ENCODE results near the gene AK3. TPM values are rescaled to one million over a fixed set of nuclear protein-coding genes. Genes with fewer than 3 reads are reported as not detected.
A peak's percentile ranks its signal among the peaks of the same experiment; 100 is the strongest.

The AK3 gene
- total and polyA plus RNA-seq, 9 of the 15 experiments (the other 6 are each of a cell fraction or from before 2014, with no cell fraction given): 12.2 to 78.6 (median 41.8) TPM

DNA sequence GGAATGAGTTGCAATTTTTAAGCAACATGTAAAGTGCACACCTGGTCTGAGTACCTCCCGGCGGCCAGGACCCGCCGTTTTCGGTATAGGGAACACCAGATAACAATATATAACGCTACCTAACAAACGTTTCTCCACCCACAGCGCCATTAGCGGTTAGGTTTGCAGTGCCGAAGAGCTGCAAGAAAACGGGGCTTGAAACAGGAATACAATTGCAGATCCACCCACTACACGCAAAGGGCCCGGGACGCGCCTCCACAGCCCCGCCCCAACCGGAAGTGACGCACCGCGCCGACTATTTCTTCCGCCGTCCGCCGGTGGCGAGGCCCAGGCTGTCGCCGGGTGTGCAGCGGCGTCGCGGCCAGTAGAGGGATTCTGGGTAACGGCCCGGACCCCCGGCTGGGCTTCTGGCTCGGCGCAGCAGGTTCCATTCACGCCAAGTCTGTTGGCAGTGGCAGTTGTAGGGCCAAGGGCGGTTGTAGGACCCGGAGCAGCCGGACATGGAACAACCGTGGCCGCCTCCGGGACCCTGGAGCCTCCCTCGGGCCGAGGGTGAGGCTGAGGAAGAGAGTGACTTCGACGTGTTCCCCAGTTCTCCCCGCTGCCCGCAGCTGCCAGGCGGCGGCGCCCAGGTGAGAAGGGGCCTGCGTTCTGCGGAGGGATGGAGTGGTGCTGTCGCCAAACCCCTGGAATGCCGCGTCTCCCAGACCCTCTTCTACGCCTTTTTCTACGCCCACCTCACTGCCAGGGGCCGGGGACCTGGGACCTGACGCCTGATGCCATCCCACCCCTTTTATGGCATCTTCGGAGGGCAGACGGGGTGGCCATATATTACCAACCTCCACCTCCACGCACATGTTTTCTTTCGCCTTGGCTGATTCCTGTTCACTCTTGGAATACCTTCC, 61.5 kb downstream of the AK3 start, which contains the start of gene CDC37L1 (continued):
- TF ChIP-seq MAZ (CRISPR knock-in tag; conservative IDR thresholded peaks at IDR 0.05 in 1 of 2, IDR thresholded peaks at IDR 0.05 in 1 of 2) (peak; percentile 44 to 76; a peak in 3 of 4 replicates), MTA1 (IDR thresholded peaks at IDR 0.05; ENCODE audit: borderline replicate concordance) (0 out of 2 replicates have a peak, but pooled peaks have one; percentile 32), EZH2 (IDR thresholded peaks at IDR 0.05; ENCODE audit: borderline replicate concordance, low read depth, low read length) (no peak), BHLHE40 (IDR thresholded peaks at IDR 0.05; ENCODE audit: low read length) (0 out of 2 replicates have a peak, but pooled peaks have one; percentile 4), LEF1 (IDR thresholded peaks at IDR 0.05) (no peak; the same call in 1 of the 2 replicates), ZNF584 (CRISPR knock-in tag; IDR thresholded peaks at IDR 0.05; ENCODE audit: low read depth) (no peak), PHB (CRISPR knock-in tag; IDR thresholded peaks at IDR 0.05) (no peak), KLF16 (IDR thresholded peaks at IDR 0.05) (no peak), DPF2 (IDR thresholded peaks at IDR 0.05) (peak; percentile 42; the same call in 1 of the 2 replicates), ZNF324 (CRISPR knock-in tag; IDR thresholded peaks at IDR 0.05) (no peak), NEUROD1 (IDR thresholded peaks at IDR 0.05; ENCODE audit: borderline replicate concordance, low read depth, low read length, partially characterized antibody) (peak; percentile 63), TCF3 (CRISPR knock-in tag; IDR thresholded peaks at IDR 0.05) (no peak), ZNF133 (CRISPR knock-in tag; IDR thresholded peaks at IDR 0.05) (no peak), HNRNPH1 (optimal IDR thresholded peaks at IDR 0.05; ENCODE audit: low read depth, low read length) (no peak), KLF1 (tag; IDR thresholded peaks at IDR 0.05) (no peak; the same call in 1 of the 2 replicates), JUN (IDR thresholded peaks at IDR 0.05; ENCODE audit: borderline replicate concordance, low read depth, low read length) (no peak), JUN (CRISPR knock-in tag; IDR thresholded peaks at IDR 0.05; ENCODE audit: borderline replicate concordance) (no peak), ZNF134 (CRISPR knock-in tag; conservative IDR thresholded peaks at IDR 0.05) (no peak)
- TF ChIP-seq, protein P1, sequence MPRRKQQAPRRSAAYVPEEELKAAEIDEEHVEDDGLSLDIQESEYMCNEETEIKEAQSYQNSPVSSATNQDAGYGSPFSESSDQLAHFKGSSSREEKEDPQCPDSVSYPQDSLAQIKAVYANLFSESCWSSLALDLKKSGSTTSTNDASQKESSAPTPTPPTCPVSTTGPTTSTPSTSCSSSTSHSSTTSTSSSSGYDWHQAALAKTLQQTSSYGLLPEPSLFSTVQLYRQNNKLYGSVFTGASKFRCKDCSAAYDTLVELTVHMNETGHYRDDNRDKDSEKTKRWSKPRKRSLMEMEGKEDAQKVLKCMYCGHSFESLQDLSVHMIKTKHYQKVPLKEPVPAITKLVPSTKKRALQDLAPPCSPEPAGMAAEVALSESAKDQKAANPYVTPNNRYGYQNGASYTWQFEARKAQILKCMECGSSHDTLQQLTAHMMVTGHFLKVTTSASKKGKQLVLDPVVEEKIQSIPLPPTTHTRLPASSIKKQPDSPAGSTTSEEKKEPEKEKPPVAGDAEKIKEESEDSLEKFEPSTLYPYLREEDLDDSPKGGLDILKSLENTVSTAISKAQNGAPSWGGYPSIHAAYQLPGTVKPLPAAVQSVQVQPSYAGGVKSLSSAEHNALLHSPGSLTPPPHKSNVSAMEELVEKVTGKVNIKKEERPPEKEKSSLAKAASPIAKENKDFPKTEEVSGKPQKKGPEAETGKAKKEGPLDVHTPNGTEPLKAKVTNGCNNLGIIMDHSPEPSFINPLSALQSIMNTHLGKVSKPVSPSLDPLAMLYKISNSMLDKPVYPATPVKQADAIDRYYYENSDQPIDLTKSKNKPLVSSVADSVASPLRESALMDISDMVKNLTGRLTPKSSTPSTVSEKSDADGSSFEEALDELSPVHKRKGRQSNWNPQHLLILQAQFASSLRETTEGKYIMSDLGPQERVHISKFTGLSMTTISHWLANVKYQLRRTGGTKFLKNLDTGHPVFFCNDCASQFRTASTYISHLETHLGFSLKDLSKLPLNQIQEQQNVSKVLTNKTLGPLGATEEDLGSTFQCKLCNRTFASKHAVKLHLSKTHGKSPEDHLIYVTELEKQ (CRISPR knock-in tag; IDR thresholded peaks at IDR 0.05): no peak
- TF ChIP-seq, protein P2, sequence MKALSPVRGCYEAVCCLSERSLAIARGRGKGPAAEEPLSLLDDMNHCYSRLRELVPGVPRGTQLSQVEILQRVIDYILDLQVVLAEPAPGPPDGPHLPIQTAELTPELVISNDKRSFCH (CRISPR knock-in tag; IDR thresholded peaks at IDR 0.05): no peak
- TF ChIP-seq, protein P2 (tag; IDR thresholded peaks at IDR 0.05): no peak

Measured in K562 (cell line).